ENCODE measurements around the gene IFNL1. TPM values are rescaled to one million over a fixed set of nuclear protein-coding genes. Genes with fewer than 3 reads are reported as not detected.

IFNL1 gene
- total RNA-seq, 1 experiment from 2014 or later: not detected

- Mint-ChIP-seq H3K27ac (ENCODE audit: low read depth, unreplicated experiment) (no peak overlapping the region), H3K4me1 (ENCODE audit: insufficient read depth, unreplicated experiment) (no peaks in the 10 kb centered on the region), H3K36me3 (ENCODE audit: insufficient read depth, unreplicated experiment) (no peaks in the 10 kb centered on the region), H3K4me3 (ENCODE audit: unreplicated experiment) (no peak overlapping the region), H3K9me3 (ENCODE audit: unreplicated experiment) (no peaks in the 10 kb centered on the region), H3K27me3 (ENCODE audit: insufficient read depth, unreplicated experiment) (peaks cover 48% of the 10 kb centered on the region)
- no peak for DNase-seq (ENCODE audit: unreplicated experiment)
- intact Hi-C loops (cut with micrococcal nuclease): no loop called here
- CTCF ChIA-PET: interaction anchor here (0.6 kb wide), 1 partner anchor 31 kb away, joined by 3 read pairs; no protein-coding TSS in a partner anchor
- POLR2A ChIA-PET: no interaction called here
- BruUV-seq (replicated peaks): no TSS peak
- TF ChIP-seq, protein P1, sequence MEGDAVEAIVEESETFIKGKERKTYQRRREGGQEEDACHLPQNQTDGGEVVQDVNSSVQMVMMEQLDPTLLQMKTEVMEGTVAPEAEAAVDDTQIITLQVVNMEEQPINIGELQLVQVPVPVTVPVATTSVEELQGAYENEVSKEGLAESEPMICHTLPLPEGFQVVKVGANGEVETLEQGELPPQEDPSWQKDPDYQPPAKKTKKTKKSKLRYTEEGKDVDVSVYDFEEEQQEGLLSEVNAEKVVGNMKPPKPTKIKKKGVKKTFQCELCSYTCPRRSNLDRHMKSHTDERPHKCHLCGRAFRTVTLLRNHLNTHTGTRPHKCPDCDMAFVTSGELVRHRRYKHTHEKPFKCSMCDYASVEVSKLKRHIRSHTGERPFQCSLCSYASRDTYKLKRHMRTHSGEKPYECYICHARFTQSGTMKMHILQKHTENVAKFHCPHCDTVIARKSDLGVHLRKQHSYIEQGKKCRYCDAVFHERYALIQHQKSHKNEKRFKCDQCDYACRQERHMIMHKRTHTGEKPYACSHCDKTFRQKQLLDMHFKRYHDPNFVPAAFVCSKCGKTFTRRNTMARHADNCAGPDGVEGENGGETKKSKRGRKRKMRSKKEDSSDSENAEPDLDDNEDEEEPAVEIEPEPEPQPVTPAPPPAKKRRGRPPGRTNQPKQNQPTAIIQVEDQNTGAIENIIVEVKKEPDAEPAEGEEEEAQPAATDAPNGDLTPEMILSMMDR (IDR thresholded peaks at IDR 0.05; ENCODE audit: unreplicated experiment): no peak
Observed at GRCh38 chr19:39296906-39297305, 699 bp downstream of the IFNL1 start.

GRCh38 chr19:39297931-39298634 is 1.9 kb downstream of the IFNL1 start:
- Mint-ChIP-seq H3K4me1 (ENCODE audit: insufficient read depth, unreplicated experiment) (no peaks in the 10 kb centered on the region), H3K27ac (ENCODE audit: low read depth, unreplicated experiment) (no peak overlapping the region), H3K4me3 (ENCODE audit: unreplicated experiment) (no peak overlapping the region), H3K36me3 (ENCODE audit: insufficient read depth, unreplicated experiment) (no peaks in the 10 kb centered on the region), H3K9me3 (ENCODE audit: unreplicated experiment) (no peaks in the 10 kb centered on the region), H3K27me3 (ENCODE audit: insufficient read depth, unreplicated experiment) (peaks cover 54% of the 10 kb centered on the region)
- POLR2A ChIA-PET: interaction anchor here (0.7 kb wide), 1 partner anchor 233 kb away, joined by 3 read pairs; no protein-coding TSS in a partner anchor
- BruUV-seq (replicated peaks): no TSS peak
- CTCF ChIA-PET: interaction anchor here (0.6 kb wide), 1 partner anchor 272 kb away, joined by 3 read pairs; no protein-coding TSS in a partner anchor
- TF ChIP-seq, protein P1 (IDR thresholded peaks at IDR 0.05; ENCODE audit: unreplicated experiment): no peak
- DNase-seq (ENCODE audit: unreplicated experiment): no peak
- intact Hi-C loops (cut with micrococcal nuclease): no loop called here

- intact Hi-C loops (cut with micrococcal nuclease): no loop called here
- no peak overlapping the region for H3K4me3 Mint-ChIP-seq (ENCODE audit: unreplicated experiment)
- CTCF ChIA-PET: no interaction called here
- no peaks in the 10 kb centered on the region for H3K9me3 Mint-ChIP-seq (ENCODE audit: unreplicated experiment)
- TF ChIP-seq, protein P1 (IDR thresholded peaks at IDR 0.05; ENCODE audit: unreplicated experiment): no peak
- H3K4me1 Mint-ChIP-seq (ENCODE audit: insufficient read depth, unreplicated experiment): no peaks in the 10 kb centered on the region
- H3K27me3 Mint-ChIP-seq (ENCODE audit: insufficient read depth, unreplicated experiment): peaks cover 50% of the 10 kb centered on the region
- H3K36me3 Mint-ChIP-seq (ENCODE audit: insufficient read depth, unreplicated experiment): no peaks in the 10 kb centered on the region
- POLR2A ChIA-PET: no interaction called here
- no peak overlapping the region for H3K27ac Mint-ChIP-seq (ENCODE audit: low read depth, unreplicated experiment)
- no peak for DNase-seq (ENCODE audit: unreplicated experiment)
- no TSS peak for BruUV-seq (replicated peaks)
Observed at GRCh38 chr19:39299404-39299803, 3.2 kb downstream of the IFNL1 start.

GRCh38 chr19:39299832-39300231 is 3.6 kb downstream of the IFNL1 start:
- CTCF ChIA-PET: interaction anchor here (0.5 kb wide), 1 partner anchor 141 kb away, joined by 3 read pairs; no protein-coding TSS in a partner anchor
- POLR2A ChIA-PET: no interaction called here

More at GRCh38 chr19:39299832-39300231, 3.6 kb downstream of the IFNL1 start:
- Mint-ChIP-seq H3K4me1 (ENCODE audit: insufficient read depth, unreplicated experiment) (no peaks in the 10 kb centered on the region), H3K27ac (ENCODE audit: low read depth, unreplicated experiment) (no peak overlapping the region), H3K27me3 (ENCODE audit: insufficient read depth, unreplicated experiment) (peaks cover 50% of the 10 kb centered on the region), H3K4me3 (ENCODE audit: unreplicated experiment) (no peak overlapping the region), H3K9me3 (ENCODE audit: unreplicated experiment) (no peaks in the 10 kb centered on the region), H3K36me3 (ENCODE audit: insufficient read depth, unreplicated experiment) (no peaks in the 10 kb centered on the region)
- TF ChIP-seq, protein P1 (IDR thresholded peaks at IDR 0.05; ENCODE audit: unreplicated experiment): no peak
- no TSS peak for BruUV-seq (replicated peaks)
- intact Hi-C loops (cut with micrococcal nuclease): no loop called here
- DNase-seq (ENCODE audit: unreplicated experiment): no peak
